Omental fat pad (tissue), 4 donors: ENCODE measurements around the gene SORCS2. TPM values are rescaled to one million over a fixed set of nuclear protein-coding genes. Genes with fewer than 3 reads are reported as not detected.

Experiments used
- ATAC-seq: fragments of 150-250 bp; one replicate; pipeline ENCODE4 v1.9.1; 2016; ENCODE audit warnings: mild to moderate bottlenecking, moderate library complexity; ENCODE audit not compliant: low FRiP score
- DNase-seq: peaks from one replicate; pipeline ENCODE4 v3.0.0-alpha.2; 2019; ENCODE audit warnings: low spot score
- total RNA-seq, 4 donors: library from RNA; depleted of rRNA; stranded (reverse); fragments of >200 nt; gene quantifications; one replicate each; pipeline ENCODE4 v1.1.0, GENCODE V29; 2016
- TF ChIP-seq, protein P1 (sequence below), 3 donors: fragments of 450-650 bp; IDR thresholded peaks; one replicate each; pipeline ENCODE4 v1.5.1; 2016 to 2017; ENCODE audit warnings: antibody characterized with exemption in 3 of 3, mild to moderate bottlenecking in 3 of 3, moderate library complexity in 2 of 3

The SORCS2 gene
- total RNA-seq, 4 donors from 2014 or later = 0.63 to 4.6 (median 1.2) TPM

DNA sequence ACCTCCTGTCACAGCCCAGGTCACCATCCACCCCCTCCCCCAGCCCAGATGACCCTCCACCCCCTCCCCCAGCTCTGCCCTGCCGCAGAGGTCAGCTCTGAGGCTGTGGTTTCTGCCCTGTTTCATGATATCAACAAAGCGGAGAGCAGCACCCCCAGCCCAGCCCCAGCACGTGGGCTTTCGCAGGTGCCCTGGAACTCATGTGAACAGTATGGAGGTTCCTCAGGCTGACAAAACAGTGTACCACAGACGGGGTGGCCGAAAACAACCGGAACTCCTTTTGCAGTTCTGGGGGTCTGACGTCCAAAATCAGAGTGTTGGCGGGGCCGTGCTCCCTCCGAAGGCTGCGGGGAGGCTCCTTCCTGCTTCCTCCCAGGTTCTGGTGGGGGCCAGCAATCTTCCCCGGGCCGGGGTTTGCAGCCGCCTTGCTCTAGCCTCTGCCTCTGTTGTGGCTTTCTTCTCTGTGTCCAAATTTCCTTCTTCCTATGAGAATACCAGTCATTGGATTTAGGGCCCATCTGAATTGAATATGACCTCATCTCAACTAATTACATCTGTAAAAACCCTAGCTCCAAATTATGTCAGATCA, 250.3 kb downstream of the SORCS2 start:
- ATAC-seq = no peak

DNA sequence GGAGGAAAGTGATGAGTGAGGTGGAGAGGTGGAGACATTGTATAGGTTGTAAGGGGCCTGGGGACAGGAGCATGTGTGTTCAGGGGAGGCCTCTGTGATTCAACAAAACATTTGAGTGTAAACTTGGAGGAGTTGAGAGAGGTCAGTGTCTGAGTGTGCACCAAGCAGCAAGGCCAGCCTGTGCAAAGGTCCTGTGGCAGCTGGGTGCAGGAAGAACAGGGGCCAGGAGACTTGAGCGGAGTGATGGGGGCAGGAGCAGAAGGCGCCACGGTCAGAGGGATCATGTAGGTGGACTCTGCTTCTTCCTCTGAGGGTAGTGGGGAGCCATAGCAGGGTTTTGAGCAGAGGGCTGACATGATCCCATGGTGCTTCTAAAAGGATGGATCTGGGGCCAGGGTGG, 252.0 kb downstream of the SORCS2 start:
- peak; percentile 21 for ATAC-seq
- DNase-seq = no peak
- TF ChIP-seq, protein P1, sequence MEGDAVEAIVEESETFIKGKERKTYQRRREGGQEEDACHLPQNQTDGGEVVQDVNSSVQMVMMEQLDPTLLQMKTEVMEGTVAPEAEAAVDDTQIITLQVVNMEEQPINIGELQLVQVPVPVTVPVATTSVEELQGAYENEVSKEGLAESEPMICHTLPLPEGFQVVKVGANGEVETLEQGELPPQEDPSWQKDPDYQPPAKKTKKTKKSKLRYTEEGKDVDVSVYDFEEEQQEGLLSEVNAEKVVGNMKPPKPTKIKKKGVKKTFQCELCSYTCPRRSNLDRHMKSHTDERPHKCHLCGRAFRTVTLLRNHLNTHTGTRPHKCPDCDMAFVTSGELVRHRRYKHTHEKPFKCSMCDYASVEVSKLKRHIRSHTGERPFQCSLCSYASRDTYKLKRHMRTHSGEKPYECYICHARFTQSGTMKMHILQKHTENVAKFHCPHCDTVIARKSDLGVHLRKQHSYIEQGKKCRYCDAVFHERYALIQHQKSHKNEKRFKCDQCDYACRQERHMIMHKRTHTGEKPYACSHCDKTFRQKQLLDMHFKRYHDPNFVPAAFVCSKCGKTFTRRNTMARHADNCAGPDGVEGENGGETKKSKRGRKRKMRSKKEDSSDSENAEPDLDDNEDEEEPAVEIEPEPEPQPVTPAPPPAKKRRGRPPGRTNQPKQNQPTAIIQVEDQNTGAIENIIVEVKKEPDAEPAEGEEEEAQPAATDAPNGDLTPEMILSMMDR (IDR thresholded peaks at IDR 0.05) = no peak

More for the DNA sequence above, 250.3 kb downstream of the SORCS2 start:
- DNase-seq = no peak
- TF ChIP-seq, protein P1 (IDR thresholded peaks at IDR 0.05) = no peak

DNA sequence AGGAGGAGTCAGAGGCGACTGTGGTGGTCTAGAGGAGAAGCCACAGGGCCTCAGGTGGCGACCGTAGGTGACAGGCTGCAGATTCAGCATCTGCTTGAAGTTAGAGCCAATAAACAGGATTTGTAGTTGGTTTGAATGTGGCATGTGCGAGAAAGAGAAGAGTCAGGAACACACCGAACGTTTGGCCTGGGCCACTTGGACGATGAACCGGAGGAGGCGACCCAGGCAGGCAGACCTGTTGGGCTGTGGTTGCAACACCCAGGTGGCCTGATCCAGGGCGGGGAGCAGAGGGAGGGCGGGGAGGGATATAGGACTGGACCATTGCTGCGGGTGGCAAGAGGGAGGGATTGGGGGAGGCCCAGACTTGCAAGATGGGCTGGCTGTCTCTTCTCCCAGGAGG, 252.4 kb downstream of the SORCS2 start:
- no peak for DNase-seq
- TF ChIP-seq, protein P1 (IDR thresholded peaks at IDR 0.05) = no peak
- no peak for ATAC-seq

DNA sequence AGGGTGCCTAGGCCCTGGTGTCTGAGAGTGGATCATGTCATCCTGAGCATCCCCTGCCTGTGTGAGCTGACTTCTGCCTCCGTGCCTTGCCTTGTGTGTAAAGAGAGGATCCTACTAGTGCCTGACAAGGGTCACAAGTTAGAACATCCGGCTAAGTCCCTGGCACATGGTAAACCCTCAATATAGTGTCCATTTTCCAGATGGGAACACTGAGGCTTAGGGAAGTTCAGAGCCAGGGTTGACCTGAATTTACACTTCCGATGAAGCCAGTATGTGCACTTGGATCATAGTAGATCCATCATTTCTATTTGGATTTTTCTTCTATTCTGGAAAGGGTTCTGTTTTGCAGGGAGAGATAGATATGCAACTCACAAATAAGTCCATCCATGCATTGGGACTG, 254.9 kb downstream of the SORCS2 start:
- TF ChIP-seq, protein P1 (IDR thresholded peaks at IDR 0.05) = no peak
- DNase-seq (no peak), ATAC-seq (no peak)

DNA sequence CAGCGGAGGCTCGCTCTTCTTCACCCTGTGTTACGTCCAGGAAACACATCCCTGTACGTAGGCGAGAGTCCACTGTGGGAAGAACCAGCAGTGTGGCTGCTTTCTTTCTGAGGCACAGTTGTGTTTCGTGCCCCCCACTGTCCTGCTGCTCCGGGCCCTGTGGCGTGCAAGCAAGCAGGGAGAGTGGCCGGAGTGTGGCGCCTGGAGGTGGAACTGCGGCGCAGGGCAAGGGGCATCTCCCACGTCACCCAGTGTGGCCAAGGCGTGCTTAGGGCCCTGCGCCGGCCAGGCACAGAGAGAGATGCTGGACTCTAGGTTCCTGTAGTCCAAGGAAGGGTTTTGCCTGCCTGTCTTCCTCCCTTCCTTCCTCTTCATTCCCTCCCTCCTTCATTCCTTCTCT, 255.7 kb downstream of the SORCS2 start:
- TF ChIP-seq, protein P1 (IDR thresholded peaks at IDR 0.05) = no peak
- DNase-seq (no peak), ATAC-seq (no peak)

DNA sequence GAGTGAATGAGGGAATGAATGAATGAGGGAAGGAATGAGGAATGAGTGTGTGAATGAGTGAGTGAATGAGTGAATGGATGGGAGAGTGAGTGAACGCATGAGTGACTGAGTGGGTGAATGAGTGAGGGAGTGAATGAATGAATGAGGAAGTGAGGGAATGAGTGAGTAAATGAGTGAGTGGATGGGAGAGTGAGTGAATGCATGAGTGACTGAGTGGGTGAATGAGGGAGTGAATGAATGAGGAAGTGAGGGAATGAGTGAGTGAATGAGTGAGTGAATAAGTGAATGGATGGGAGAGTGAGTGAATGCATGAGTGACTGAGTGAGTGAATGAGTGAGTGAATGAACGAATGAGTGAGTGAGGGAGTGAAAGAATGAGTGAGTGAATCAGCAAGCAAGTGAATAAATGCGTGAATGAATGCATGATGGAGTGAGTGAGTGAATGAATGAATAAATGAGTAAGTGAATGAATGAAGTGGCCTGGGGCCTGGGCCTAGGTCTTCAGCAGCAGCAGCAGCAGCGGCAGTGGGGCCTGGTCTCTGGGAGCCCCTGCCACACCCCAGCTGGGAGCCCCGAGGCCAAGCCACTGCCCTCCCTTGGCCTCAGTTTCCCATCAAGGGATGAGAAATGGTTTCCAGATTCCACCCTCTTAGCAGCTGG, 258.6 kb downstream of the SORCS2 start:
- TF ChIP-seq, protein P1 (IDR thresholded peaks at IDR 0.05) = no peak
- DNase-seq (no peak), ATAC-seq (no peak)

DNA sequence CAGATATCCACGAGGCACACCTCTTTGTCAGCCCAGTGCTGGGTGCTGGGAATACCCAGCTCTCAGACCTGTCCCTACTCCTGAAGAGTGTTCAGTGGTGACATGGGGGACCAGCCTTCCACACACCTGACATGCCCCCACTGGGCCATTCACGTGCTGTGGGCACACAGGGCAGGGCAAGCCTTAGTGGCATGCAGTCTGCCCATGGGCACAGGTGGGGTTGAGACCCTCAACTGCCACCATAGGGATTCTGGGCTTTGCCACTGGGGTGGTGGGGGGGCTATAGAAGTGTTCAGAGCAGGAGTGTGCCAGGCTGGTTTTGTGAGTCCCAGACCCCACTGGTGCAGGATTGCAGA, 259.1 kb downstream of the SORCS2 start:
- TF ChIP-seq, protein P1 (IDR thresholded peaks at IDR 0.05) = no peak
- DNase-seq (no peak), ATAC-seq (no peak)
